ENCODE measurements around the gene NPAS2. TPM values are rescaled to one million over a fixed set of nuclear protein-coding genes. Genes with fewer than 3 reads are reported as not detected.

Gene NPAS2
- total and polyA plus RNA-seq, 4 donors: 5.9 to 17.1 (median 10.4) TPM

GRCh38 chr2:100880730-100881129, 60.8 kb downstream of the NPAS2 start:
- Histone ChIP-seq H3K4me1 (ENCODE audit: control insufficient read depth in 5 of 5, insufficient read depth in 5 of 5, low read length in 5 of 5) (peaks cover 3 to 27% (median 17%) of the 10 kb centered on the region in 5 donors), H3K27ac (ENCODE audit: low read depth in 1 of 2, low read length in 1 of 2) (no peak overlapping the region), H3K4me3 (no peak overlapping the region), H3K36me3 (ENCODE audit: control insufficient read depth in 4 of 4, insufficient read depth in 4 of 4, low read length in 4 of 4) (no peaks in the 10 kb centered on the region), H3K9ac (ENCODE audit: insufficient read depth in 1 of 2, low read length in 2 of 2) (no peak overlapping the region), H3K9me3 (ENCODE audit: control insufficient read depth in 4 of 4, insufficient read depth in 3 of 4, low read length in 3 of 4) (no peaks in the 10 kb centered on the region), H3K27me3 (ENCODE audit: control insufficient read depth in 3 of 3, insufficient read depth in 3 of 3, low read length in 2 of 3) (no peaks in the 10 kb centered on the region)
- DNase-seq (no peak), ATAC-seq (ENCODE audit: insufficient read depth, low FRiP score) (no peak)
- no peak for TF ChIP-seq CTCF (IDR thresholded peaks at IDR 0.05; ENCODE audit: control extremely low read depth, extremely low read depth)
- 78 to 94% methylated on average over 7 of the region's 7 CpGs for WGBS, 2 donors

GRCh38 chr2:100882645-100883613, 63.0 kb downstream of the NPAS2 start:
- ATAC-seq (ENCODE audit: insufficient read depth, low FRiP score): no peak
- 82 to 87% methylated on average over 11 of the region's 11 CpGs for WGBS, 2 donors
- TF ChIP-seq CTCF (IDR thresholded peaks at IDR 0.05; ENCODE audit: control extremely low read depth, extremely low read depth): no peak

GRCh38 chr2:100884145-100884621, 64.2 kb downstream of the NPAS2 start:
- Histone ChIP-seq H3K4me3 (no peak overlapping the region), H3K9me3 (ENCODE audit: control insufficient read depth in 4 of 4, insufficient read depth in 3 of 4, low read length in 3 of 4) (no peaks in the 10 kb centered on the region), H3K27ac (ENCODE audit: low read depth in 1 of 2, low read length in 1 of 2) (no peak overlapping the region), H3K4me1 (ENCODE audit: control insufficient read depth in 5 of 5, insufficient read depth in 5 of 5, low read length in 5 of 5) (peaks cover 7 to 26% (median 15%) of the 10 kb centered on the region in 5 donors), H3K9ac (ENCODE audit: insufficient read depth in 1 of 2, low read length in 2 of 2) (no peak overlapping the region), H3K36me3 (ENCODE audit: control insufficient read depth in 4 of 4, insufficient read depth in 4 of 4, low read length in 4 of 4) (no peaks in the 10 kb centered on the region), H3K27me3 (ENCODE audit: control insufficient read depth in 3 of 3, insufficient read depth in 3 of 3, low read length in 2 of 3) (no peaks in the 10 kb centered on the region)
- WGBS, 2 donors: 28 to 48% methylated on average over 3 of the region's 3 CpGs
- TF ChIP-seq CTCF (IDR thresholded peaks at IDR 0.05; ENCODE audit: control extremely low read depth, extremely low read depth): no peak
- ATAC-seq (ENCODE audit: insufficient read depth, low FRiP score): no peak
- peak in 2 of 3 donors; percentile 36 to 48 for DNase-seq

More at GRCh38 chr2:100882645-100883613, 63.0 kb downstream of the NPAS2 start:
- Histone ChIP-seq H3K9me3 (ENCODE audit: control insufficient read depth in 4 of 4, insufficient read depth in 3 of 4, low read length in 3 of 4) (no peaks in the 10 kb centered on the region), H3K4me1 (ENCODE audit: control insufficient read depth in 5 of 5, insufficient read depth in 5 of 5, low read length in 5 of 5) (peaks cover 6 to 30% (median 17%) of the 10 kb centered on the region in 5 donors), H3K9ac (ENCODE audit: insufficient read depth in 1 of 2, low read length in 2 of 2) (no peak overlapping the region), H3K27ac (ENCODE audit: low read depth in 1 of 2, low read length in 1 of 2) (no peak overlapping the region), H3K27me3 (ENCODE audit: control insufficient read depth in 3 of 3, insufficient read depth in 3 of 3, low read length in 2 of 3) (no peaks in the 10 kb centered on the region), H3K4me3 (no peak overlapping the region), H3K36me3 (ENCODE audit: control insufficient read depth in 4 of 4, insufficient read depth in 4 of 4, low read length in 4 of 4) (no peaks in the 10 kb centered on the region)
- DNase-seq: no peak
